H1 (cell line): Measurements from ENCODE around the gene SEPTIN5. TPM values are rescaled to one million over a fixed set of nuclear protein-coding genes. Genes with fewer than 3 reads are reported as not detected.
A peak's percentile ranks its signal among the peaks of the same experiment; 100 is the strongest.

ENCODE experiments used
- HDAC2 ChIP-seq, 2 experiments: fragments of 300-600 bp in 1 of 2; sonication (generic) in 1 of 2; IDR thresholded peaks; 2 replicates each; pipeline ENCODE4 v1.6.1; 2011 to 2012; ENCODE audit warnings: low read depth in 2 of 2, low read length in 2 of 2, mild to moderate bottlenecking in 2 of 2, moderate library complexity in 2 of 2, borderline replicate concordance in 1 of 2, inconsistent platforms in 1 of 2
- polyA plus RNA-seq, 7 experiments: library from polyadenylated mRNA; depleted of rRNA in 3 of 7; stranded (reverse) in 5 of 7; unstranded in 2 of 7; fragments of >200 nt in 5 of 7; fragments of 200-250 nt in 2 of 7; gene quantifications; 1 replicate in 5 of 7; 2 replicates in 1 of 7; 4 replicates in 1 of 7; pipeline versions ENCODE4 v1.2.1 to v1.2.3, GENCODE V29; 2011 to 2013; ENCODE audit warnings: missing spikeins in 2 of 7, mixed read lengths in 2 of 7
- total RNA-seq: library from RNA; stranded (reverse); fragmentation: NEBNext Ultra II Directional; extraction: Animal tissue kit (Norgen Biotek cat#: 25700); gene quantifications from 2 replicates; pipeline ENCODE4 v1.2.1, GENCODE V29; 2021
- TF ChIP-seq, protein P1 (sequence below), 3 experiments: IDR thresholded peaks; 1 replicate in 2 of 3; 2 replicates in 1 of 3; pipeline versions ENCODE4 v1.5.1 to v1.6.1; 2011; ENCODE audit warnings: low read length in 3 of 3, mild to moderate bottlenecking in 3 of 3, inconsistent platforms in 2 of 3, low read depth in 1 of 3, moderate library complexity in 1 of 3; ENCODE audit not compliant: insufficient read depth in 1 of 3; ENCODE audit errors: control extremely low read depth in 1 of 3

The SEPTIN5 gene
- total and polyA plus RNA-seq, 2 of the 8 experiments (the other 6 are each of a cell fraction or from before 2014, with no cell fraction given) = 6.0 to 8.6 TPM

DNA sequence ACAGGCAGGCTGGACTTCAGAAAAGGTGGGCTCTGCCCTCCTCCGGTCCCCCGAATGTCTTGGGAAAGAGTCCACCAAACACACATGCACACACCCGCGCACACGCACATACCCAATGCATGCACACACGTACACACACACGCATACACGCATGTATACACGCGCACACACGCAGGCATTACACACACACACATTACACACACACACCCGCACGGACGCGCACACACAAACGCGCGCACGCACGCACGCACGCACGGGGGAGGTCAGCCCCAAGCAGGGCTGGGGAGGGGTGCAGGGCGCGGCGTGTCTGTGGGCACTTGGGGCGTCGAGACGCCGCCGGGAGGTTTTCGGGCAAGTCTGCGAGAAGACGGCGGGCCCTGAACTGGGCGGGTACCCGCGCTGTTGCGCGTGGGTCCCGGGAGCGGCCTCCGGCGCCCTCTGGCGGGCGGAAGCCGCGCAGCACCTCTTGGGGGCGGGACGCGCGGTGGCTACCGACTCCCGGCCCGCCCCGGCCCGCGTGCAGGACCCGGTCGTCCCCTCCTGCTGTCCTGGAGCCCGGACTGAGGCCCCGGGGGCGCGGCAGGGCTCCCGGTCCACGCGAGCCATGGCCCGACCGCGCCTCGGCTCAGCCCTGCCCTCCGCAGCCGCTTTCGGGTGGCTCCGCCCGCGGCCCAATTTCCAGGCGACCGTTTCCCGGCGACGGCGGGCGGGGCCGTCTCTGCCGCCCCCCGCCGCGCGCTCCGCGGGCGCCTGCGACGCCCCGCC, 3.6 kb downstream of the SEPTIN5 start (continued):
- peak in 1 of 2 experiments; percentile 69; a peak in 1 of 4 replicates for TF ChIP-seq HDAC2 (IDR thresholded peaks at IDR 0.05; ENCODE audit: borderline replicate concordance in 1 of 2, low read depth in 2 of 2, low read length in 2 of 2)
- TF ChIP-seq, protein P1, sequence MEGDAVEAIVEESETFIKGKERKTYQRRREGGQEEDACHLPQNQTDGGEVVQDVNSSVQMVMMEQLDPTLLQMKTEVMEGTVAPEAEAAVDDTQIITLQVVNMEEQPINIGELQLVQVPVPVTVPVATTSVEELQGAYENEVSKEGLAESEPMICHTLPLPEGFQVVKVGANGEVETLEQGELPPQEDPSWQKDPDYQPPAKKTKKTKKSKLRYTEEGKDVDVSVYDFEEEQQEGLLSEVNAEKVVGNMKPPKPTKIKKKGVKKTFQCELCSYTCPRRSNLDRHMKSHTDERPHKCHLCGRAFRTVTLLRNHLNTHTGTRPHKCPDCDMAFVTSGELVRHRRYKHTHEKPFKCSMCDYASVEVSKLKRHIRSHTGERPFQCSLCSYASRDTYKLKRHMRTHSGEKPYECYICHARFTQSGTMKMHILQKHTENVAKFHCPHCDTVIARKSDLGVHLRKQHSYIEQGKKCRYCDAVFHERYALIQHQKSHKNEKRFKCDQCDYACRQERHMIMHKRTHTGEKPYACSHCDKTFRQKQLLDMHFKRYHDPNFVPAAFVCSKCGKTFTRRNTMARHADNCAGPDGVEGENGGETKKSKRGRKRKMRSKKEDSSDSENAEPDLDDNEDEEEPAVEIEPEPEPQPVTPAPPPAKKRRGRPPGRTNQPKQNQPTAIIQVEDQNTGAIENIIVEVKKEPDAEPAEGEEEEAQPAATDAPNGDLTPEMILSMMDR (IDR thresholded peaks at IDR 0.05; ENCODE audit: control extremely low read depth in 1 of 3, insufficient read depth in 1 of 3, low read depth in 1 of 3, low read length in 3 of 3) = peak; percentile 76 to 94 (median 78)
